G401 (cell line): ENCODE measurements around the gene MROH2A. TPM values are rescaled to one million over a fixed set of nuclear protein-coding genes. Genes with fewer than 3 reads are reported as not detected.

Experiments used
- DNase-seq: peaks from one replicate; pipeline ENCODE4 v3.0.0-alpha.2; 2015; ENCODE audit warnings: low spot score
- in situ Hi-C: cut with HindIII; loops from 2 replicates; pipeline ENCODE4 v1.10.0; 2016; ENCODE audit warnings: low sequenced_read_pairs, mixed read lengths
- total RNA-seq: library from RNA; depleted of rRNA; stranded (reverse); fragments of >200 nt; shearing (Covaris generic); gene quantifications from 2 replicates; pipeline ENCODE4 v1.2.3, GENCODE V29; 2014

The MROH2A gene
- total RNA-seq, 1 experiment from 2014 or later, result not detected

GRCh38 chr2:233829193-233830110 is 51.3 kb downstream of the MROH2A start:
- DNase-seq, result no peak
- in situ Hi-C loops, result no loop called here

- DNase-seq, result no peak
- in situ Hi-C loops, result no loop called here
Measured at GRCh38 chr2:233830111-233830802, 52.1 kb downstream of the MROH2A start.

- in situ Hi-C loops, result no loop called here
- DNase-seq, result no peak
Measured at GRCh38 chr2:233831011-233831721, 53.0 kb downstream of the MROH2A start.

- no peak for DNase-seq
- in situ Hi-C loops, result no loop called here
Measured at GRCh38 chr2:233831861-233832260, 53.7 kb downstream of the MROH2A start.

- in situ Hi-C loops, result no loop called here
Measured at GRCh38 chr2:233832414-233832813, 54.3 kb downstream of the MROH2A start.

GRCh38 chr2:233832869-233833311 is 54.8 kb downstream of the MROH2A start:
- in situ Hi-C loops, result no loop called here

More at GRCh38 chr2:233832414-233832813, 54.3 kb downstream of the MROH2A start:
- DNase-seq, result no peak

GRCh38 chr2:233833345-233833744 is 55.2 kb downstream of the MROH2A start:
- DNase-seq, result no peak
- in situ Hi-C loops, result no loop called here

More at GRCh38 chr2:233832869-233833311, 54.8 kb downstream of the MROH2A start:
- peak; percentile 21 for DNase-seq

- DNase-seq, result no peak
- in situ Hi-C loops, result no loop called here
Measured at GRCh38 chr2:233835230-233836186, 57.4 kb downstream of the MROH2A start.

GRCh38 chr2:233836359-233836758 is 58.2 kb downstream of the MROH2A start:
- in situ Hi-C loops, result no loop called here
- DNase-seq, result no peak

- DNase-seq, result no peak
- in situ Hi-C loops, result no loop called here
Measured at GRCh38 chr2:233837694-233838229, 59.6 kb downstream of the MROH2A start.

GRCh38 chr2:233838251-233838650 is 60.1 kb downstream of the MROH2A start:
- in situ Hi-C loops, result no loop called here
- DNase-seq, result no peak

- in situ Hi-C loops, result no loop called here
- DNase-seq, result no peak
Measured at GRCh38 chr2:233838726-233839446, 60.8 kb downstream of the MROH2A start.

GRCh38 chr2:233839447-233839820 is 61.3 kb downstream of the MROH2A start:
- no peak for DNase-seq
- in situ Hi-C loops, result no loop called here

GRCh38 chr2:233840520-233840919 is 62.4 kb downstream of the MROH2A start:
- in situ Hi-C loops, result no loop called here
- DNase-seq, result no peak

GRCh38 chr2:233841183-233841582 is 63.1 kb downstream of the MROH2A start:
- in situ Hi-C loops, result no loop called here
- DNase-seq, result no peak

- no peak for DNase-seq
- in situ Hi-C loops, result no loop called here
Measured at GRCh38 chr2:233844064-233844807, 66.1 kb downstream of the MROH2A start.

- in situ Hi-C loops, result no loop called here
- DNase-seq, result no peak
Measured at GRCh38 chr2:233844836-233845235, 66.7 kb downstream of the MROH2A start.
